ENCODE data around the gene HIPK3. TPM values are rescaled to one million over a fixed set of nuclear protein-coding genes. Genes with fewer than 3 reads are reported as not detected.

The HIPK3 gene
- total and polyA plus RNA-seq, 2 donors (not counting 3 experiments of a cell fraction or from before 2014, with no cell fraction given), result 13.3 to 36.1 TPM

- dilution Hi-C loops (cut with MboI; ENCODE audit: extremely low pct_ligation_motif_present, low sequenced_read_pairs), result no loop called here
- no peak overlapping the region for H3K9ac ChIP-seq (replicated peaks; ENCODE audit: extremely low read depth, insufficient read depth, low read length)
- CTCF ChIA-PET, result no interaction called here
- H3K4me3 ChIP-seq (replicated peaks in 1 of 3; ENCODE audit: insufficient read depth in 1 of 3, low read depth in 1 of 3, low read length in 3 of 3), result no peak overlapping the region
- no peak overlapping the region for H3K27ac ChIP-seq (ENCODE audit: insufficient read depth, low read depth, low read length)
- no peak overlapping the region for H2AFZ ChIP-seq (ENCODE audit: low read depth, low read length)
- no peaks in the 10 kb centered on the region for H3K27me3 ChIP-seq (ENCODE audit: control insufficient read depth in 2 of 2, insufficient read depth in 2 of 2, low read length in 2 of 2)
- H3K4me2 ChIP-seq (ENCODE audit: insufficient read depth, low read length), result no peak overlapping the region
- intact Hi-C loops (cut with micrococcal nuclease), result no loop called here
- no peak for DNase-seq (ENCODE audit: low read depth, low spot score)
- POLR2A ChIA-PET, result no interaction called here
- peaks cover 8% of the 10 kb centered on the region for H4K20me1 ChIP-seq (replicated peaks; ENCODE audit: control insufficient read depth, extremely low read depth, insufficient read depth, low read length)
- H3K9me3 ChIP-seq (replicated peaks; ENCODE audit: control insufficient read depth, insufficient read depth, low read length), result no peaks in the 10 kb centered on the region
- no peaks in the 10 kb centered on the region for H3K36me3 ChIP-seq (ENCODE audit: control insufficient read depth in 2 of 2, extremely low read depth in 1 of 2, insufficient read depth in 2 of 2, low read length in 2 of 2)
- H3K9me1 ChIP-seq (replicated peaks; ENCODE audit: control insufficient read depth, extremely low read depth, insufficient read depth, low read length), result no peaks in the 10 kb centered on the region
- FAIRE-seq, result no peak
- no TSS peak for BruUV-seq (replicated peaks)
- TF ChIP-seq FOS (IDR thresholded peaks at IDR 0.05; ENCODE audit: borderline replicate concordance, insufficient read depth, low read length) (no peak), MYC (IDR thresholded peaks at IDR 0.05; ENCODE audit: low read depth, low read length) (no peak), POLR2A (IDR thresholded peaks at IDR 0.05; ENCODE audit: low read depth, low read length) (no peak), POLR2AphosphoS5 (IDR thresholded peaks at IDR 0.05; ENCODE audit: insufficient read depth, low read depth, low read length) (no peak), EZH2 (IDR thresholded peaks at IDR 0.05; ENCODE audit: borderline replicate concordance, low read depth, low read length, severe bottlenecking) (no peak), GATA2 (IDR thresholded peaks at IDR 0.05; ENCODE audit: insufficient read depth, insufficient read length, low read depth, low read length) (no peak), JUN (IDR thresholded peaks at IDR 0.05; ENCODE audit: borderline replicate concordance, insufficient read depth, insufficient read length, low read depth) (no peak)
- TF ChIP-seq, protein P1, sequence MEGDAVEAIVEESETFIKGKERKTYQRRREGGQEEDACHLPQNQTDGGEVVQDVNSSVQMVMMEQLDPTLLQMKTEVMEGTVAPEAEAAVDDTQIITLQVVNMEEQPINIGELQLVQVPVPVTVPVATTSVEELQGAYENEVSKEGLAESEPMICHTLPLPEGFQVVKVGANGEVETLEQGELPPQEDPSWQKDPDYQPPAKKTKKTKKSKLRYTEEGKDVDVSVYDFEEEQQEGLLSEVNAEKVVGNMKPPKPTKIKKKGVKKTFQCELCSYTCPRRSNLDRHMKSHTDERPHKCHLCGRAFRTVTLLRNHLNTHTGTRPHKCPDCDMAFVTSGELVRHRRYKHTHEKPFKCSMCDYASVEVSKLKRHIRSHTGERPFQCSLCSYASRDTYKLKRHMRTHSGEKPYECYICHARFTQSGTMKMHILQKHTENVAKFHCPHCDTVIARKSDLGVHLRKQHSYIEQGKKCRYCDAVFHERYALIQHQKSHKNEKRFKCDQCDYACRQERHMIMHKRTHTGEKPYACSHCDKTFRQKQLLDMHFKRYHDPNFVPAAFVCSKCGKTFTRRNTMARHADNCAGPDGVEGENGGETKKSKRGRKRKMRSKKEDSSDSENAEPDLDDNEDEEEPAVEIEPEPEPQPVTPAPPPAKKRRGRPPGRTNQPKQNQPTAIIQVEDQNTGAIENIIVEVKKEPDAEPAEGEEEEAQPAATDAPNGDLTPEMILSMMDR (IDR thresholded peaks at IDR 0.05; ENCODE audit: extremely low read depth in 1 of 2, insufficient read depth in 1 of 2, low read depth in 1 of 2, low read length in 2 of 2), result no peak
- TF ChIP-seq, protein P2, sequence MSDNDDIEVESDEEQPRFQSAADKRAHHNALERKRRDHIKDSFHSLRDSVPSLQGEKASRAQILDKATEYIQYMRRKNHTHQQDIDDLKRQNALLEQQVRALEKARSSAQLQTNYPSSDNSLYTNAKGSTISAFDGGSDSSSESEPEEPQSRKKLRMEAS (IDR thresholded peaks at IDR 0.05; ENCODE audit: insufficient read depth, insufficient read length), result no peak
- H3K4me1 ChIP-seq (ENCODE audit: control insufficient read depth, extremely low read depth, insufficient read depth, low read length), result no peaks in the 10 kb centered on the region
- H3K79me2 ChIP-seq (ENCODE audit: control insufficient read depth, insufficient read depth, low read length), result peaks cover 51% of the 10 kb centered on the region
Measured at GRCh38 chr11:33310720-33311500, 53.7 kb downstream of the HIPK3 start.
